Endometrial microvascular endothelial cells (primary cell): ENCODE data around the gene LRIG3. TPM values are rescaled to one million over a fixed set of nuclear protein-coding genes. Genes with fewer than 3 reads are reported as not detected.

Experiments
- in situ Hi-C: cut with HindIII; loops from 2 replicates; pipeline ENCODE4 v1.10.0; 2017; ENCODE audit warnings: low sequenced_read_pairs, low pct_unique_long_range_greater_than_20kb; ENCODE audit errors: inconsistent ontology term
- total RNA-seq: library from RNA; depleted of rRNA; stranded (reverse); fragments of >200 nt; gene quantifications from one replicate; pipeline ENCODE4 v1.2.3, GENCODE V29; 2015; ENCODE audit errors: inconsistent ontology term

The LRIG3 gene
- total RNA-seq, 1 donor from 2014 or later, result 7.1 TPM

DNA sequence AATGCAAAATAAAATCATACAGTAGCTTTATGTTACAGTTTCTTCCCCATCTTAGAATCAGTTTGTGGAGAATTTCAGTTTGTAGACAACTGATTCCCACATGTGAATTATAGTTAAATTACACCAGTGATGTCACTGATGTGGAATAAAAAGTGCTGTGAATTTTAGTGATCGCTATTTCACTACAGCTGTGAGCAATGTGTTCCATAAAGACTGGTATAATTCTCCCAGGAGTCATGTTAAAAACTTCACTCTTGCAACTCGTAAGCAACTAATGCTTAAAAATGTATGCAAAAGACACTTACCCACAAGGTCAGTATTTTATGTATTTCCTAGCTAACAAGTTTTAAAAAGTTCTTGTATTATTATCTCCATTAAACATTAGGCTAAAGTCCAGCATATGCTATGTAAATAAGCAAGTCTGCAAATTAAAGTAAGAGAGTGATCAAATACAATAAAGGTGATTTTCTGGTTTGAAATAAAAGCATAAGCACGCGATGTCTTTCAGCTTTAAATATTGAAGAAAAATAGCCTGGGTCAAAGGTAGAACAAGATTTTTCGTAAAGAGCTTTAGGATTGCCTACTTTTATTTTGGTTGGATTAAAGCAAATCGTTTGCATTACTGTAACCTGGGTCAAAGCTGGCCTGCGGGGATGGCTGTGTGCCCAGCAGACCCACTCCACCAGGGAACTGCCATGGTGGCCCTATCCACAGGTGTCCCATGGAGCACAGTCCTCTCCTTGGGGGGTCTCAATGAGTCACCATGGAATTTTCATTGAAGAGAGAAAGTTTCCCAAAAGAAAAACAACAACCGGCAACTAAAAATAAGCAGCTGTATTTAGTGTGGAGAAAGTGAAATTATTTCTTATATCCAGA is 12.7 kb upstream of the LRIG3 start:
- in situ Hi-C loops, result no loop called here

DNA sequence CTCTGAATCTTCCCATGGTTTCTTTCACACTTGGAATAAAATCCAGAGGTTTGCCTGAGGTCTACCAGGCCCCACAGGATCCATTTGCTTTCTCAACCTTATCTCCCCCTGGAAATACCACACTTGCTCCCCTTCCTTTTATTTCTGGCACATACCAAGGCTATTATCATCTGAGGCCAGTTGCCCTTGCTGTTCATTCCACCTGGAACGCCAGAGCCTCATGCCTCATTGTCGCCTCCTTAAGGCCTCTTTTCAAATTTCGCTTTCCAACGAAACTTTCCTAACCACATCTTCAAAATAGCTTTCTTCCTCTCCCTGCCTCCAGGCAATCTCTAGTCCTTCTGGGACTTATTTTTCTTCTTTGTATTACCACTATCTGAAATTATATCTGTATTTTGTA is 11.2 kb upstream of the LRIG3 start:
- in situ Hi-C loops, result no loop called here

- in situ Hi-C loops, result no loop called here
These were observed 10.5 kb upstream of the LRIG3 start for GRCh38 chr12:58930770-58931324.

DNA sequence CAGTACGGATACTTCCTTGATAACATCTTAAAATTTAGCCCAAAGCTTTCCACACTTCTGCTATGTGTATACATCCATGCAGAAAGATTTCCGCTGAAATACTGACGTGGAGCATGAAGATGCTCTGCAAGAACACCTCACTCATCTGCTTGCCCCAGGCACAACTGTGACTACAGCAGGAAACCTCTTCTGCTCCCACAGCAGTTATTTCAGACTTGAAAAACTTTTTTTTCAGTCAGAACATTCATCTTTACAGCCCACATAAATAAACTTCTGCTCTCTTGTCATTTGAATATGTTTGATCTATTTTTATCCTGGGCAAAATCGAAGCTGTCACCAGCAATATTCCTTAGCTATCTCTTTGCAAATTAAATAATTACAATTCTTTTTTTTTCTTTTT is 6.8 kb upstream of the LRIG3 start:
- in situ Hi-C loops, result loop anchor here (10.0 kb wide), 1 partner anchor 148 kb away; no protein-coding TSS in a partner anchor

DNA sequence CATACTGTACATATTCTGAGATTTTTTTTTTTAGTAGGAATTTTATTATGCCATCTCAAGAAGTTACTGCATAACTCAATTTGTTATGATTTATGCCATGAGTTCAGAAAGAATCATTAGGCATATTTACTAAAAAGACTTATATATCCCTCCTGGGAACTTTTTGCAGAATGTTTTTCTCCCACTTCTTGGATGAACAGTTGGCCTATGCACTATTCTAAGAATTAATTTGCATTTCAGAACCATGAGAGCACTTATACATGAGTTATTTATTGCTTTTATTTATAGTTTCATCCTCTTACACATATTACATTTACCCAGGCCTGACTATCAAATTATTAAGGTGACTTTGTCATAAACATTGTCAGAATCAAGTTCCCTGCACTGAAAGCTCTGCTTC is 6.3 kb upstream of the LRIG3 start:
- in situ Hi-C loops, result loop anchor here (10.0 kb wide), 1 partner anchor 148 kb away; no protein-coding TSS in a partner anchor

- in situ Hi-C loops, result loop anchor here (10.0 kb wide), 1 partner anchor 149 kb away; no protein-coding TSS in a partner anchor
These were observed 5.4 kb upstream of the LRIG3 start for GRCh38 chr12:58925751-58926150.

- in situ Hi-C loops, result loop anchor here (10.0 kb wide), 1 partner anchor 150 kb away; no protein-coding TSS in a partner anchor
These were observed 4.9 kb upstream of the LRIG3 start for GRCh38 chr12:58925111-58925611.

GRCh38 chr12:58924652-58925051 is 4.3 kb upstream of the LRIG3 start:
- in situ Hi-C loops, result loop anchor here (10.0 kb wide), 1 partner anchor 150 kb away; no protein-coding TSS in a partner anchor

GRCh38 chr12:58923781-58924180 is 3.5 kb upstream of the LRIG3 start:
- in situ Hi-C loops, result loop anchor here (10.0 kb wide), 1 partner anchor 151 kb away; no protein-coding TSS in a partner anchor

DNA sequence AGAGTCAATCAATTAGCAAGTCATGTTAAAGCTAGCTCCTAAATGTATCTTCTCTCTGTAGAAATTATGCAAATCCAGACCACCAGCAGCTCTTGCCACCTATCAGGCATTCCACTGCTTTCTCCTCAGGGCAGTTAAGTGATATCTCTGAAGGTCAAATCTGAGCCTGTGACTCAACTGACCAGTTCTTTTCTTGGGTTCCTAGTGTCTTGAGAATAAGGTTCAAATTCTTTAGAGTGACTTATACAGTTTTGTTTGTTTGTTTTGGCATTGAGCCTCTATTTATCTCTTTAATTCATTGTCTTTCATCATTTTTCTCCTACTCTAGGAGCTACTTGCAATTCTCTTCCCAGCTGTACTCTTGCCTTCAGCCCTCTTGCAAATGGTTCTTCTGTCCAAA is 2.5 kb upstream of the LRIG3 start:
- in situ Hi-C loops, result loop anchor here (10.0 kb wide), 1 partner anchor 152 kb away; no protein-coding TSS in a partner anchor

GRCh38 chr12:58920961-58921861 is 907 bp upstream of the LRIG3 start:
- in situ Hi-C loops, result loop anchor here (10.0 kb wide), 1 partner anchor 154 kb away; no protein-coding TSS in a partner anchor

GRCh38 chr12:58919231-58920101 is 838 bp downstream of the LRIG3 start:
- in situ Hi-C loops, result loop anchor here (10.0 kb wide), 1 partner anchor 155 kb away; no protein-coding TSS in a partner anchor

DNA sequence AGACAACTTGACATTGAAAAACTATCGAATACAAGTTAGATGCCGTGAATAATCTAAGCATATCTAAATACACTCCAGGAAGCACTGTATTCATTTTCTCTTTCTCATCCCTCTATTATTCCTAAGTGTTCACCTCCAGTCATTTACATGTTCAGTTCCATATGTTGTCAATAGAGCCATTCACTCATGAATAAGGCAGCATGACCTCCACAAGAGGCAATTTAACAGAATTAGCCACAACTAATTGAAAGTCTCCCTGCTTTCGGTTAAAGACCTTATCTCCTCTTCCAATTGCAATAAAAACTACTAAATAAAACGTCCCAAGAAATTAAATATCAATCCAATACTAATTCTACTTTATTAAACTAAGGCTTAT is 1.8 kb downstream of the LRIG3 start:
- in situ Hi-C loops, result no loop called here

GRCh38 chr12:58917699-58918468 is 2.4 kb downstream of the LRIG3 start:
- in situ Hi-C loops, result no loop called here

GRCh38 chr12:58916921-58917511 is 3.3 kb downstream of the LRIG3 start:
- in situ Hi-C loops, result no loop called here

DNA sequence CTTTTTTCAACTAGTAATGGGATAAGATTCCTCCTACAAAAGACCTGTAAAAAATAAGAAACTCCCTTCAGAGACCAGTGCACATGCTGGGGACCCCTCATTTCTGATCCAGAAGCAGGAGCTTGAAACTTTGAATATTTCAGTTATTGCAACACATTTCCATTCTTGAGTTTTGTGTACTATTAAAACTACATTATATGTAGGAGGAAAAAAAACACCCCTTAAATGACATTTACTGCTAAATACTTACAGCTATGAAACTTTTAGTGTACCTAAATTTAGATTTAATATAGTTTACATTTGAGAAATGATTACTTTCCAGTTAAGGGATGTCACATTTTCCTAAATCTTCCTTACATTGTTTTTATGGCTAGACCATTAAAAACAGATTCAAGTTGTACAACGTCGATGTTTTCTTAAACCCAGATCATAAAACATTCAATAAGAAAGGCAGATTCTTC is 4.1 kb downstream of the LRIG3 start:
- in situ Hi-C loops, result no loop called here

DNA sequence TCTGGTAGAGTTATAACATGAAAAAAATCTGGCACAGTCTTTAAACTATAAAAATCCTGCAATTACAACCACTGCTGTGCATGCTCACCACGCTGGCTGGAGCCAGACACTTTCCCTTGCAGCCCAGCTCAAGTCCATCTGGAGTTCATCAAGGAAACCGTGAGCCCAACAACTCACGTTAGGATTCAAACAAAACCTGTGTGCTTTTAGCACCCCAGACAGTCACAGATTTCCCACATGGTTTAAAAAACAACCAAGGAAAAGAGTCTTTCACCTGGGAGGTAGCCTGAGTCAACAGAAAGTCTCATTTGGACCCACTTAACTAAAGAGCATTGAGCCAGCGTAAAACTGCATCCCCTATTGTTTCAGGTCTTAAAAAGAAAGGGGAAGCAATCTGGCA is 4.7 kb downstream of the LRIG3 start:
- in situ Hi-C loops, result no loop called here
